HEK293 (cell line): ENCODE measurements around the gene PES1.

ENCODE experiments used
- CTCF ChIA-PET: fragments of 350-600 bp; formaldehyde crosslinking; extraction: SDS; loops from one replicate; lab custom pipeline; 2021; ENCODE audit warnings: antibody characterized with exemption; lab: Yijun Ruan, JAX
- POLR2A ChIA-PET: fragments of 300-600 bp; formaldehyde crosslinking; extraction: SDS; loops from one replicate; lab custom pipeline; 2020; ENCODE audit warnings: antibody characterized with exemption, inconsistent platforms; lab: Yijun Ruan, JAX
- H3K27ac ChIP-seq: fragments of 200-500 bp; sonication (Bioruptor generic); 2 replicates; pipeline ENCODE4 v1.5.1; 2014; ENCODE audit warnings: low read depth, low read length, control low read depth, inconsistent platforms; ENCODE audit errors: extremely low read depth
- H3K36me3 ChIP-seq, 2 experiments: fragments of 200-500 bp in 1 of 2; sonication (Bioruptor generic) in 1 of 2; 1 replicate in 1 of 2; 2 replicates in 1 of 2; pipeline ENCODE4 v1.5.1; 2014 to 2017; ENCODE audit warnings: inconsistent platforms in 2 of 2, low read length in 2 of 2; ENCODE audit not compliant: control insufficient read depth in 2 of 2, insufficient read depth in 1 of 2
- H3K4me1 ChIP-seq: fragments of 200-500 bp; sonication (Bioruptor generic); 2 replicates; pipeline ENCODE4 v1.5.1; 2014; ENCODE audit warnings: mild to moderate bottlenecking, low read length, inconsistent platforms; ENCODE audit not compliant: control insufficient read depth, insufficient read depth
- H3K4me3 ChIP-seq: 2 replicates; pipeline ENCODE4 v1.5.1; 2011; ENCODE audit warnings: low read depth, mild to moderate bottlenecking, control low read depth, low read length, moderate library complexity
- H3K9me3 ChIP-seq: fragments of 200-500 bp; sonication (Bioruptor generic); 2 replicates; pipeline ENCODE4 v1.5.1; 2014; ENCODE audit warnings: low read depth, low read length, inconsistent platforms; ENCODE audit not compliant: control insufficient read depth, insufficient read depth
- FEZF1 ChIP-seq: fragments of 450-650 bp; formaldehyde crosslinking; IDR thresholded peaks from 2 replicates; pipeline ENCODE4 v1.5.1; 2016; ENCODE audit warnings: missing biosample characterization, missing genetic modification characterization
- REPIN1 ChIP-seq: fragments of 450-650 bp; formaldehyde crosslinking; IDR thresholded peaks from 2 replicates; pipeline ENCODE4 v1.5.1; 2017; ENCODE audit warnings: missing biosample characterization, missing genetic modification characterization, low read depth
- SCRT1 ChIP-seq: fragments of 450-650 bp; formaldehyde crosslinking; IDR thresholded peaks from 2 replicates; pipeline ENCODE4 v1.5.1; 2016; ENCODE audit warnings: missing biosample characterization, missing genetic modification characterization, borderline replicate concordance
- SETDB1 ChIP-seq: IDR thresholded peaks from one replicate; pipeline ENCODE4 v1.6.1; 2017; ENCODE audit warnings: mild to moderate bottlenecking, low read length, moderate library complexity, mixed read lengths; ENCODE audit not compliant: insufficient read length
- ZBTB10 ChIP-seq: fragments of 450-650 bp; formaldehyde crosslinking; IDR thresholded peaks from 2 replicates; pipeline ENCODE4 v1.5.1; 2016; ENCODE audit warnings: missing biosample characterization, missing genetic modification characterization
- ZBTB8A ChIP-seq: fragments of 450-650 bp; formaldehyde crosslinking; IDR thresholded peaks from 2 replicates; pipeline ENCODE4 v1.5.1; 2016; ENCODE audit warnings: missing biosample characterization, missing genetic modification characterization
- ZFHX2 ChIP-seq: fragments of 450-650 bp; formaldehyde crosslinking; conservative IDR thresholded peaks from 2 replicates; pipeline ENCODE4 v1.5.1; 2016; ENCODE audit warnings: missing biosample characterization, missing genetic modification characterization
- ZNF155 ChIP-seq: fragments of 450-650 bp; formaldehyde crosslinking; IDR thresholded peaks from 2 replicates; pipeline ENCODE4 v1.5.1; 2016; ENCODE audit warnings: missing biosample characterization, missing genetic modification characterization
- ZNF280D ChIP-seq: fragments of 450-650 bp; formaldehyde crosslinking; IDR thresholded peaks from 2 replicates; pipeline ENCODE4 v1.5.1; 2016; ENCODE audit warnings: missing biosample characterization, missing genetic modification characterization
- ZNF404 ChIP-seq: fragments of 450-650 bp; formaldehyde crosslinking; IDR thresholded peaks from 2 replicates; pipeline ENCODE4 v1.5.1; 2017; ENCODE audit warnings: missing biosample characterization, missing genetic modification characterization
- ZNF433 ChIP-seq: fragments of 450-650 bp; formaldehyde crosslinking; IDR thresholded peaks from 2 replicates; pipeline ENCODE4 v1.5.1; 2016; ENCODE audit warnings: missing biosample characterization, missing genetic modification characterization, low read depth
- ZNF521 ChIP-seq: fragments of 450-650 bp; formaldehyde crosslinking; IDR thresholded peaks from 2 replicates; pipeline ENCODE4 v1.5.1; 2017; ENCODE audit warnings: missing biosample characterization, mild to moderate bottlenecking, missing genetic modification characterization
- ZNF610 ChIP-seq: fragments of 450-650 bp; formaldehyde crosslinking; IDR thresholded peaks from 2 replicates; pipeline ENCODE4 v1.5.1; 2016; ENCODE audit warnings: missing biosample characterization, missing genetic modification characterization, borderline replicate concordance
- ZNF629 ChIP-seq: fragments of 450-650 bp; formaldehyde crosslinking; IDR thresholded peaks from 2 replicates; pipeline ENCODE4 v1.5.1; 2017; ENCODE audit warnings: missing biosample characterization, missing genetic modification characterization
- ZNF785 ChIP-seq: fragments of 450-650 bp; formaldehyde crosslinking; IDR thresholded peaks from 2 replicates; pipeline ENCODE4 v1.5.1; 2016; ENCODE audit warnings: missing biosample characterization, missing genetic modification characterization
- ZNF791 ChIP-seq: fragments of 450-650 bp; formaldehyde crosslinking; IDR thresholded peaks from 2 replicates; pipeline ENCODE4 v1.5.1; 2016; ENCODE audit warnings: missing biosample characterization, missing genetic modification characterization
- TF ChIP-seq, protein P1 (sequence below): fragments of 450-650 bp; formaldehyde crosslinking; IDR thresholded peaks from 2 replicates; pipeline ENCODE4; 2016; ENCODE audit warnings: missing biosample characterization, missing genetic modification characterization
- TF ChIP-seq, protein P2 (sequence below): fragments of 450-650 bp; formaldehyde crosslinking; IDR thresholded peaks from 2 replicates; pipeline ENCODE4 v1.5.1; 2016; ENCODE audit warnings: missing biosample characterization, missing genetic modification characterization
- TF ChIP-seq, protein P3 (sequence below): fragments of 450-650 bp; formaldehyde crosslinking; IDR thresholded peaks from 2 replicates; pipeline ENCODE4 v1.5.1; 2017; ENCODE audit warnings: missing biosample characterization, missing genetic modification characterization
- TF ChIP-seq, protein P4 (sequence below): fragments of 450-650 bp; formaldehyde crosslinking; IDR thresholded peaks from 2 replicates; pipeline ENCODE4 v1.5.1; 2017; ENCODE audit warnings: missing biosample characterization, missing genetic modification characterization
- TF ChIP-seq, protein P5 (sequence below): fragments of 450-650 bp; formaldehyde crosslinking; IDR thresholded peaks from 2 replicates; pipeline ENCODE4 v1.5.1; 2017; ENCODE audit warnings: missing biosample characterization, missing genetic modification characterization

The PES1 gene

DNA sequence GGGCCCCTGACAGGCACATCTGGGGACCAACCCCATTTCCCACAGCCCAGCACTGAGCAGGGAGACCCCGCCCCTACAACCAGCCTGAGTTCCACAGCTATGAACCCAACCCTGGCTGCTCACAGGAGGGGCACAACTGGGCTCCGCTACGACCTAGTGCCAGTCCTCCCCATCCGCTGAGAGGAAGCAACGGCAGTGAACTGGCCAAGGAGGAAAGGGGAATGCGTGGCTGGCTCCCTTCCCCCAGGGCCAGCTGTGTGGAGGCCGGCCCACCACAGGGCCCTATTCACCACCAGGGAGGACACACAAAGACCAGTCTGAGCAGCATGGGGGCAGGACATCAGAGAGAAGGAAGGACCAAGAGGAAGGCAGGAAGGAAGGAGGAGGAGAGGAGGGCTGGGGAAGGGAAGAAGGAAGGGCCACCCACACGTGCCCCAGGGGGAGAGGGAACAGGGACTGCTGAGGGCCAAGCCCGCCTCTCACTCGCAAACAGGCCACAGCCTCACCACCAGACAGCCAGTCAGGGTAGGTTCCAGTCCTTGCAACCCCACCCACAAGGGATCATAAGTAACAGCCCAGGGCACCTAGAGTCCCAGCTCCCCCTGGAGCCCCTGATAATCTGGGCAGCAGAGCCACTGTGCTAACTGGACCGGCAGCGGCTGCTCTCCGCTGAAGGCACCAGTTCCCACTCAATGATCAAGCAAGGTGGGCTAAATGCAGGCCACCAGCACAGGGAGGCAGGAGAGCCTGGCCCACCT, 8.7 kb downstream of the PES1 start (continued):
- TF ChIP-seq ZNF280D: no peak
- TF ChIP-seq ZNF433 (tag by site-specific recombination): no peak
- no peak for TF ChIP-seq ZBTB10 (tag by site-specific recombination)
- TF ChIP-seq, protein P1, sequence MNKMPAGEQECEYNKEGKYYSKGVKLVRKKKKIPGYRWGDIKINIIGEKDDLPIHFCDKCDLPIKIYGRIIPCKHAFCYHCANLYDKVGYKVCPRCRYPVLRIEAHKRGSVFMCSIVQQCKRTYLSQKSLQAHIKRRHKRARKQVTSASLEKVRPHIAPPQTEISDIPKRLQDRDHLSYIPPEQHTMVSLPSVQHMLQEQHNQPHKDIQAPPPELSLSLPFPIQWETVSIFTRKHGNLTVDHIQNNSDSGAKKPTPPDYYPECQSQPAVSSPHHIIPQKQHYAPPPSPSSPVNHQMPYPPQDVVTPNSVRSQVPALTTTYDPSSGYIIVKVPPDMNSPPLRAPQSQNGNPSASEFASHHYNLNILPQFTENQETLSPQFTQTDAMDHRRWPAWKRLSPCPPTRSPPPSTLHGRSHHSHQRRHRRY (tag by site-specific recombination): no peak
- TF ChIP-seq, protein P2, sequence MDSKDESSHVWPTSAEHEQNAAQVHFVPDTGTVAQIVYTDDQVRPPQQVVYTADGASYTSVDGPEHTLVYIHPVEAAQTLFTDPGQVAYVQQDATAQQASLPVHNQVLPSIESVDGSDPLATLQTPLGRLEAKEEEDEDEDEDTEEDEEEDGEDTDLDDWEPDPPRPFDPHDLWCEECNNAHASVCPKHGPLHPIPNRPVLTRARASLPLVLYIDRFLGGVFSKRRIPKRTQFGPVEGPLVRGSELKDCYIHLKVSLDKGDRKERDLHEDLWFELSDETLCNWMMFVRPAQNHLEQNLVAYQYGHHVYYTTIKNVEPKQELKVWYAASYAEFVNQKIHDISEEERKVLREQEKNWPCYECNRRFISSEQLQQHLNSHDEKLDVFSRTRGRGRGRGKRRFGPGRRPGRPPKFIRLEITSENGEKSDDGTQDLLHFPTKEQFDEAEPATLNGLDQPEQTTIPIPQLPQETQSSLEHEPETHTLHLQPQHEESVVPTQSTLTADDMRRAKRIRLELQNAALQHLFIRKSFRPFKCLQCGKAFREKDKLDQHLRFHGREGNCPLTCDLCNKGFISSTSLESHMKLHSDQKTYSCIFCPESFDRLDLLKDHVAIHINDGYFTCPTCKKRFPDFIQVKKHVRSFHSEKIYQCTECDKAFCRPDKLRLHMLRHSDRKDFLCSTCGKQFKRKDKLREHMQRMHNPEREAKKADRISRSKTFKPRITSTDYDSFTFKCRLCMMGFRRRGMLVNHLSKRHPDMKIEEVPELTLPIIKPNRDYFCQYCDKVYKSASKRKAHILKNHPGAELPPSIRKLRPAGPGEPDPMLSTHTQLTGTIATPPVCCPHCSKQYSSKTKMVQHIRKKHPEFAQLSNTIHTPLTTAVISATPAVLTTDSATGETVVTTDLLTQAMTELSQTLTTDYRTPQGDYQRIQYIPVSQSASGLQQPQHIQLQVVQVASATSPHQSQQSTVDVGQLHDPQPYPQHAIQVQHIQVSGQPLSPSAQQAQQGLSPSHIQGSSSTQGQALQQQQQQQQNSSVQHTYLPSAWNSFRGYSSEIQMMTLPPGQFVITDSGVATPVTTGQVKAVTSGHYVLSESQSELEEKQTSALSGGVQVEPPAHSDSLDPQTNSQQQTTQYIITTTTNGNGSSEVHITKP (tag by site-specific recombination): no peak
- no peak for TF ChIP-seq ZNF610 (tag by site-specific recombination)
- no peak for TF ChIP-seq SETDB1
- TF ChIP-seq ZNF785 (tag by site-specific recombination): no peak
- TF ChIP-seq, protein P3, sequence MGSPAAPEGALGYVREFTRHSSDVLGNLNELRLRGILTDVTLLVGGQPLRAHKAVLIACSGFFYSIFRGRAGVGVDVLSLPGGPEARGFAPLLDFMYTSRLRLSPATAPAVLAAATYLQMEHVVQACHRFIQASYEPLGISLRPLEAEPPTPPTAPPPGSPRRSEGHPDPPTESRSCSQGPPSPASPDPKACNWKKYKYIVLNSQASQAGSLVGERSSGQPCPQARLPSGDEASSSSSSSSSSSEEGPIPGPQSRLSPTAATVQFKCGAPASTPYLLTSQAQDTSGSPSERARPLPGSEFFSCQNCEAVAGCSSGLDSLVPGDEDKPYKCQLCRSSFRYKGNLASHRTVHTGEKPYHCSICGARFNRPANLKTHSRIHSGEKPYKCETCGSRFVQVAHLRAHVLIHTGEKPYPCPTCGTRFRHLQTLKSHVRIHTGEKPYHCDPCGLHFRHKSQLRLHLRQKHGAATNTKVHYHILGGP: no peak
- no peak for TF ChIP-seq REPIN1 (tag by site-specific recombination)
- peak; percentile 37; the same call in 1 of the 2 replicates for TF ChIP-seq ZFHX2 (tag by site-specific recombination)

GRCh38 chr22:30582051-30582450, 9.7 kb downstream of the PES1 start:
- POLR2A ChIA-PET: no interaction called here
- H3K9me3 ChIP-seq: no peaks in the 10 kb centered on the region
- TF ChIP-seq ZBTB8A (tag by site-specific recombination) (no peak), ZNF791 (tag by site-specific recombination) (no peak), SCRT1 (tag by site-specific recombination) (no peak), ZNF629 (tag by site-specific recombination) (no peak), ZNF404 (no peak), FEZF1 (tag by site-specific recombination) (no peak), ZNF521 (tag by site-specific recombination) (no peak), ZNF155 (tag by site-specific recombination) (no peak)
- TF ChIP-seq, protein P4, sequence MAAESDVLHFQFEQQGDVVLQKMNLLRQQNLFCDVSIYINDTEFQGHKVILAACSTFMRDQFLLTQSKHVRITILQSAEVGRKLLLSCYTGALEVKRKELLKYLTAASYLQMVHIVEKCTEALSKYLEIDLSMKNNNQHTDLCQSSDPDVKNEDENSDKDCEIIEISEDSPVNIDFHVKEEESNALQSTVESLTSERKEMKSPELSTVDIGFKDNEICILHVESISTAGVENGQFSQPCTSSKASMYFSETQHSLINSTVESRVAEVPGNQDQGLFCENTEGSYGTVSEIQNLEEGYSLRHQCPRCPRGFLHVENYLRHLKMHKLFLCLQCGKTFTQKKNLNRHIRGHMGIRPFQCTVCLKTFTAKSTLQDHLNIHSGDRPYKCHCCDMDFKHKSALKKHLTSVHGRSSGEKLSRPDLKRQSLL: no peak
- TF ChIP-seq, protein P5, sequence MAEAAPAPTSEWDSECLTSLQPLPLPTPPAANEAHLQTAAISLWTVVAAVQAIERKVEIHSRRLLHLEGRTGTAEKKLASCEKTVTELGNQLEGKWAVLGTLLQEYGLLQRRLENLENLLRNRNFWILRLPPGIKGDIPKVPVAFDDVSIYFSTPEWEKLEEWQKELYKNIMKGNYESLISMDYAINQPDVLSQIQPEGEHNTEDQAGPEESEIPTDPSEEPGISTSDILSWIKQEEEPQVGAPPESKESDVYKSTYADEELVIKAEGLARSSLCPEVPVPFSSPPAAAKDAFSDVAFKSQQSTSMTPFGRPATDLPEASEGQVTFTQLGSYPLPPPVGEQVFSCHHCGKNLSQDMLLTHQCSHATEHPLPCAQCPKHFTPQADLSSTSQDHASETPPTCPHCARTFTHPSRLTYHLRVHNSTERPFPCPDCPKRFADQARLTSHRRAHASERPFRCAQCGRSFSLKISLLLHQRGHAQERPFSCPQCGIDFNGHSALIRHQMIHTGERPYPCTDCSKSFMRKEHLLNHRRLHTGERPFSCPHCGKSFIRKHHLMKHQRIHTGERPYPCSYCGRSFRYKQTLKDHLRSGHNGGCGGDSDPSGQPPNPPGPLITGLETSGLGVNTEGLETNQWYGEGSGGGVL: no peak
- CTCF ChIA-PET: interaction anchor here (1.1 kb wide), 1 partner anchor 973 kb away, joined by 3 read pairs; no protein-coding TSS in a partner anchor
- H3K4me1 ChIP-seq: no peaks in the 10 kb centered on the region
- no peak overlapping the region for H3K27ac ChIP-seq
- no peak overlapping the region for H3K4me3 ChIP-seq
- H3K36me3 ChIP-seq: peaks cover 22 to 99% of the 10 kb centered on the region in 2 experiments
